NCI-H82 treated with DMSO at 0.1 percent for 48 hours (cell line): Measurements from ENCODE around the gene UPF1.
"Not testable (repeated sequence)": the region's sequence is repeated elsewhere in the genome, so short reads cannot be mapped to it uniquely, and the experiment has no call there.

Experiments
- DNase-seq: peaks from one replicate; lab custom pipeline; 2025; ENCODE audit not compliant: unreplicated experiment; lab: John Stamatoyannopoulos, UW

Gene UPF1

GRCh38 chr19:18896421-18896841 lies 64.7 kb downstream of the UPF1 start:
- no peak for DNase-seq

DNA sequence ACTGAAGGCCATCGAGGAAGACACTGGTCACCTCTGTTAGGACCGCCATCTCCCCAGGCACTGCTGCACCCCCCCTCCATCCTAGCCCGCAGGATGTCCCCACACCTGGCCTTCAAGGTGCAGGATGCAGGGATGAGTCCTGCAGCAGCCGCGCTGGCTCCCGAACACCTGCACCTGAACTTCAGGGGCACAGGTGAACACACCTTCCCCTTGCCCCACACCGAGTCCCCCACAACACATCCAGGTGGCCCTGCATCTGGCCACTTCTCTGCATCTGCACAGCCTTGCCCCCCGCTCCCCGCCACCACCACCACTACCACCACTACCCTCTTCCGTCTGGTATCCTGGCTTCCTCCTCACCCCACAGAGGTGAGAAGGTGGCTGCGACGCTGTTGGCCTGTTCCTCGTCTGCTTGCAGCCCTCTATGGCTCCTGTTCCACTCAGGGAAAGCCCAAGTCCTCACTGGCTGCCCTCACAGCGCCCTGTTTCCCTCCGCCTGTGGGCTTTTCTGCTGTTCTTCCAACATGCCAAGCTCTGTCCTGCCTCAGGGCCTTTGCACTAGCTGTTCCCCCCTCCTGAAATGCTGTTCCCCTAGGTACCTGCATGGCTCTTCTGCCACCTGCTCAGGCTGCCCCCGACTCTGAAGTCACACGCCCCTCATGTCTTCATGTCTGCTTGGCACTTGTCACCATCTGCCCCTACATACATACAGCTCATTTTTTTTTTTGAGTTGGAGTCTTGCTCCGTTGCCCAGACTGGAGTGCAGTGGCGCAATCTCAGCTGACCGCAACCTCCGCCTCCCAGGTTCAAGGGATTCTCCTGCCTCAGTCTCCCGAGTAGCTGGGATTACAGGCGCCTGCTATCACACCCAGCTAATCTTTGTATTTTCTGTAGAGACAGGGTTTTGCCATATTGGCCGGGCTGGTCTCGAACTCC lies 65.6 kb downstream of the UPF1 start:
- DNase-seq, result no peak

DNA sequence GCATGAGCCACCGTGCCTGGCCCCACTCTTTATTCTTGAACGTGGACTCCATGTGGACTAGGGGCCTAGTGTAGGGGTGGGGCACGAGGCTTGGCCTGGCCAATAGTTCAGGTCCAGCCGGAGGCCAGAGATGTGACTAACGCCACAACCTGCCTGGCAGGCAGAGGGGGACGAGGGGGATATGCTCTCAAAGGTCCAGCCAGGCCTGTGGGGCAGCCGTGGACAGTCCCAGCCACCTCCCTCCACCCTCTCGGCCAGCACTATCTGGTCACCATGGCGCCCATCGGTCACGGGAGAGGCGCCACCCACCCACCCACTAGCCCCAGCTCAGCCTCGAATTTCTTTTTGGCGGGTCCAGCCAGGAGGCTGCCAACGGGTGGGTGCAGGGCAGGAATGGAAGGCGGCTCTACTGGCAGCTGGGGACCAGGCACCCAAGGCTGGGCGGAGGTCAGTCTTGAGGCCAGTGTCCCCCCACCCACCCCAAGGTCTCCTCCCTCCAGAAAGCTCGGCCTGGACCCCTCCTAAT lies 66.4 kb downstream of the UPF1 start:
- no peak for DNase-seq

DNA sequence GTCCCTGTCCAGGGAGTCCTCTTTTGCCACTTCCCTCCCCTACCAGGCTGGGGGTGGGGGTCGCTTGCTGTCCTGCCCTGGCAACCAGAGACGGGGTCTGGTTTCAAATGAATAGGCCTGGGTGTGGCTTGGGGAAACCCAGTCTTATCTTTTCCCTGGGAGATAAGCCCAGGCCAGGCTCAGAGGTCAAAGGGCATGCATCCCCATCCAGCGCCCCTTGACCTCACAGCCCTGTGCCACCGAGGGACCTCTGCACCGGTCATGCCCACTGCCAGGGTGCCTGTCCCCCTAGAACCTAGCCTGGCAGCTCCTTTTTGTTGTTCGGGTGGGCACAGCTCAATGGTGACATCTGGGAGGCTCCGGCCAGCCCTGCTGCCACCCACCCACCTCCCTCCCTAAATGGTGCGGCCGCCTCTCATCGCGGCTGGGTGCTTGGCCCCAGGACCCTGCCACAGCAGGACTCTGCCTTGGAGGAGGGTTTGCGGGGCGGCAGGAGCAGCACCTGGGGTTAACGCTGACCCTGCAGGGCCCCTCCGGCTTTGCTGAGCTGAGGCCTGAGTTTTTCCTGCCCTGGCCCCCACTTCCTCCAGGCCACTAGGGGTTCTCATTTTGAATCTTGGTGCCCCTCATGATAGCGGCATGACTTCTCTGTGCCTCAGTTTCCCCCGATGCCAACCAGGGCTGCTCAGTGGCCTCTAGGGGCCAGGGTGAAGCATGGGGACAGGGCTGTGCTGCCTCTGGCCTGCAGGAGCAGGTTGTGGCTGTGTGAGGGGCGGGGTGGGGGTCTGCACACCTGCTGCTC lies 67.0 kb downstream of the UPF1 start:
- no peak for DNase-seq

GRCh38 chr19:18899624-18900560 lies 68.1 kb downstream of the UPF1 start:
- no peak for DNase-seq

GRCh38 chr19:18900700-18901481 lies 69.1 kb downstream of the UPF1 start:
- no peak for DNase-seq

DNA sequence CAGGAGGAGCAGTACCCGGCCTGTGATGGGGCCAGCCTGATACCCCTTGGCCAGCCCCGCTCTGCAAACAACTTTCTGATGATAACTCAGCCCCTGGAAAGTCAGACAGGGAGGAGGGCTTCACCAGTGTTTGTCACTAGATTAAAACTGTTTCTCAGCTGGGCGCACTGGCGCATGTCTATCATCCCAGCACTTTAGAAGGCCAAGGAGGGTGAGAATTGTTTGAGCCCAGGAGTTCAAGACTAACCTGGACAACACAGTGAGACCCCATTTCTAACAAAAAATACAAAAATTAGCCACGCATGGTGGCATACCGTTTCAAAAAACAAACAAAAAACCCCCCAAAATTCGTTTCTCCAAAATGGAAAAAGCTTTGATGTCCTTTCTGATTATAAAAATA lies 69.7 kb downstream of the UPF1 start:
- DNase-seq, result no peak

DNA sequence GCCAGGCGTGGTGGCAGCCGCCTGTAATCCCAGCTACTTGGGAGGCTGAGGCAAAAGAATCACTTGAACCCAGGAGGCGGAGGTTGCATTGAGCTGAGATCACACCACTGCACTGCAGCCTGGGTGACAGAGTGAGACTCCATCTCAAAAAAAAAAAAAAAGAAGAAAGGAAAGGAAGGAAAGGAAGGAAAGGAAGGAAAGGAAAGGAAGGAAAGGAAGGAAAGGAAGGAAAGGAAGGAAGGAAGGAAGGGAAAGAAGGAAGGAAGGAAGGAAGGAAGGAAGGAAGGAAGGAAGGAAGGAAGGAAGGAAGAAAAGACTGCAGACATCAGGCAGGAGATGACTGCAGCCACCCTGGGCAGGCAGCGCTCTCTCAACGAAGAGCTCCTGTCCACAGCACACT lies 70.8 kb downstream of the UPF1 start:
- not testable (repeated sequence) for DNase-seq

DNA sequence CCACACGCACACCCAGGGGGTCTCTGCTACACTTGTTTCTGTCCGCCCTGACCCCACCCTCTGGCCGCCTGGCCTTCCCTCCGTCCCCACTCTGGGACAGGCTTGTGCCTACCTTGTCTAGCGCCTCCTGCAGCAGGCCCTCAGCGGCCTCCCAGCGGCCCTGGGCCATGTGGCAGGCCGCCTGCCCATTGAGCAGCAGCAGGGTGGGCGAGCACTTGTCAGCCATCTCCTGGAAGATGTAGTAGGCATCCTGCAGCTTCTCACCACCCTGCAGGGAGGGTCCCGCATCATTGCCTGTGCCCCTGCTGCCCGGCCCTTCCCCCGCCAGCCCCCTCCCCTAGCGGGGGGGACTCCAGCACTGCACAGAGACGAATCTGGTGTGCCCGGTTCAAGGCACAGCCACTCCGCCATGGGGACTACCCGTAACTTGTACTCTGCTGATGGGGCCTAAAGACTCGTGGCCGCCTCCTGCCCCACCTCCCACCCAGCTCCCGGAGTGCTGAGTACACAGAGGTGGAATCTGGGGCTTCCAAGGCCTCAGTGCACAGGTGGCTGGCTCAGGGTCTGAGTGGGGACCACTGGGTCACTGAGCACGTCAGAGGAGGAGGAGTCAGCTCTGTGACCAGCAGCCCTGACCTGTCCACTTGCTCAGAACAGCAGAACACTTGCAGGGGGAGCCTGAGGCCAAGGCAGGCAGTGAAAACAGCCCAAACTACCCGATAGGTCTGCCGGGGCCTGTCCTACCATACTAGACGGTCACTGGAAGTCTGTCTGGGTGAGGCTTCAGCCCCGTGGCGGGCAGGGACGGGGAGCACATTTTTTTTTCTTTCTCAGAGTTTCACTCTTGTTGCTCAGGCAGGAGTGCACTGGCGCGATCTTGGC lies 71.6 kb downstream of the UPF1 start:
- no peak for DNase-seq

GRCh38 chr19:18904334-18905057 lies 72.7 kb downstream of the UPF1 start:
- DNase-seq, result no peak

DNA sequence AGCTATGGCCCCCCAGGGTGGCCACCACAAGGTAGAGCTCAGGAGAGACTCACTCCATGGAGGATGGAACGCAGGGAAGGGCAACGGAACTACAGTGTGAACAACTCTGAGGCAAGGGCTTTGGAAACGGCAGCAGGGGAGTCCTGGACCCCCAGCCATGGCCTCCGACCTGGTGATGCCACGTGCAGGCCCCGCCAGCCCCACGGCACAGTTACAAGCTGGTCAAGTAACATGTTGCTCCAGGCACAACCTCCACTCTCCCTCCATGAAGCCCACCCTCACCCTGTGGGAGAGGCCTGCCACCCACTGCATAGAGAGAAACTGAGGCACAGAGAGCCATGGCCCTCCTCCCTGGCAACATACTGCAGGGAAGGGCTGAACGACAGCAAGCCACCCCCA lies 73.3 kb downstream of the UPF1 start:
- no peak for DNase-seq

GRCh38 chr19:18905513-18906236 lies 73.9 kb downstream of the UPF1 start:
- DNase-seq, result no peak

GRCh38 chr19:18906605-18907519 lies 75.1 kb downstream of the UPF1 start:
- no peak for DNase-seq

- DNase-seq, result no peak
Measured at GRCh38 chr19:18908917-18909619, 77.3 kb downstream of the UPF1 start.

DNA sequence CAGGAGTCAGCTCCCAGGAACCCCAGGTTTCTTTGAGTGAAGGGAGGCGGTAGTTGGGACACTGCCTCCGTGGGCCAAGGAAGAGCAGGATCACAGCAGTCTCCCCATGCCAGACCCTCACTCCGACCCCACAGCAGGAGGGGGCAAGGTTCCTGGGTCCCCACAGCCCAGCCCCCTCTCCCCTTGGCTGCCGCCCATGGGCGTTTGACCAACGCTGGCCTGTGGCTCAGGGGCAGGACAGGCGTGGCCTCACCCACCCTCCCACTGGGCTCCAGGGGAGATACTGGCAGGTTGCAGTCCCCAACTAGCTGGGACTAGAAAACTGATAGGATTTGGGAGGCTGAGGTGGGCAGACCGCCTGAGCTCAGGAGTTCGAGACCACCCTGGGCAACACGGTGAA lies 78.3 kb downstream of the UPF1 start:
- no peak for DNase-seq
